ENCODE results near the gene OR5AU1.

- no peak for TF ChIP-seq CTCF (conservative IDR thresholded peaks at IDR 0.05; ENCODE audit: low read depth, low read length)
- TF ChIP-seq POLR2A (IDR thresholded peaks at IDR 0.05; ENCODE audit: low read depth, low read length), result no peak
- no peak for TF ChIP-seq CHD1 (IDR thresholded peaks at IDR 0.05; ENCODE audit: low read depth, low read length)
Measured at GRCh38 chr14:21204167-21205025, 48.5 kb upstream of the OR5AU1 start.
